ENCODE measurements around the gene GLI3. TPM values are rescaled to one million over a fixed set of nuclear protein-coding genes. Genes with fewer than 3 reads are reported as not detected.

Gene GLI3
- total RNA-seq, 1 donor from 2014 or later: 9.0 TPM

GRCh38 chr7:42221304-42221703 lies 15.7 kb downstream of the GLI3 start:
- peaks cover 3% of the 10 kb centered on the region for H3K9me3 Mint-ChIP-seq (ENCODE audit: low read depth)
- TF ChIP-seq, protein P1, sequence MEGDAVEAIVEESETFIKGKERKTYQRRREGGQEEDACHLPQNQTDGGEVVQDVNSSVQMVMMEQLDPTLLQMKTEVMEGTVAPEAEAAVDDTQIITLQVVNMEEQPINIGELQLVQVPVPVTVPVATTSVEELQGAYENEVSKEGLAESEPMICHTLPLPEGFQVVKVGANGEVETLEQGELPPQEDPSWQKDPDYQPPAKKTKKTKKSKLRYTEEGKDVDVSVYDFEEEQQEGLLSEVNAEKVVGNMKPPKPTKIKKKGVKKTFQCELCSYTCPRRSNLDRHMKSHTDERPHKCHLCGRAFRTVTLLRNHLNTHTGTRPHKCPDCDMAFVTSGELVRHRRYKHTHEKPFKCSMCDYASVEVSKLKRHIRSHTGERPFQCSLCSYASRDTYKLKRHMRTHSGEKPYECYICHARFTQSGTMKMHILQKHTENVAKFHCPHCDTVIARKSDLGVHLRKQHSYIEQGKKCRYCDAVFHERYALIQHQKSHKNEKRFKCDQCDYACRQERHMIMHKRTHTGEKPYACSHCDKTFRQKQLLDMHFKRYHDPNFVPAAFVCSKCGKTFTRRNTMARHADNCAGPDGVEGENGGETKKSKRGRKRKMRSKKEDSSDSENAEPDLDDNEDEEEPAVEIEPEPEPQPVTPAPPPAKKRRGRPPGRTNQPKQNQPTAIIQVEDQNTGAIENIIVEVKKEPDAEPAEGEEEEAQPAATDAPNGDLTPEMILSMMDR (IDR thresholded peaks at IDR 0.05; ENCODE audit: unreplicated experiment): no peak

GRCh38 chr7:42219447-42219846 lies 17.6 kb downstream of the GLI3 start:
- Mint-ChIP-seq H3K36me3 (ENCODE audit: insufficient read depth) (no peaks in the 10 kb centered on the region), H3K27me3 (peaks cover 48% of the 10 kb centered on the region), H3K9me3 (ENCODE audit: low read depth) (no peaks in the 10 kb centered on the region), H3K27ac (no peak overlapping the region), H3K4me3 (ENCODE audit: low read depth) (no peak overlapping the region), H3K4me1 (ENCODE audit: low read depth) (peaks cover 6% of the 10 kb centered on the region)
- no peak for DNase-seq (ENCODE audit: low spot score, unreplicated experiment)
- TF ChIP-seq, protein P1 (IDR thresholded peaks at IDR 0.05; ENCODE audit: unreplicated experiment): no peak

More at GRCh38 chr7:42221304-42221703, 15.7 kb downstream of the GLI3 start:
- Mint-ChIP-seq H3K36me3 (ENCODE audit: insufficient read depth) (no peaks in the 10 kb centered on the region), H3K27ac (no peak overlapping the region), H3K4me1 (ENCODE audit: low read depth) (peaks cover 6% of the 10 kb centered on the region), H3K4me3 (ENCODE audit: low read depth) (no peak overlapping the region), H3K27me3 (peaks cover 56% of the 10 kb centered on the region)
- DNase-seq (ENCODE audit: low spot score, unreplicated experiment): no peak

DNA sequence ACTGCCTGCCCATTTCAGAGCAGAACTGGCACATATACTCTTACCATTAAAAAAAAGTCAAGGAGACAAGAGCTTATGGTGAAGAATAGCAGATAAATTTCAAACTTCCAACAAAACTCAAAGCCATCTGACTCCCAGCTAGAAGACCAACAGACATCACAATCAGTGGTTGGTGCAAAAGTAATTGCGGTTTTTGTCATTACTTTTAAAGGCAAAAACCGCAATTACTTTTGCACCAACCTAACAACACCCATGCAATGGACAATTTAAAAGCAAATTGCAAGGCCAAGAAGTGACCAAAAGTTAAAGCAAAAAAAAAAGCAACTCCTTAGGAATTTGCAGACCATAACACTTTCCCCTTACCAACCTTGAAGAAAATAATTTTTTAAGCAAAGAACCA lies 18.8 kb downstream of the GLI3 start:
- TF ChIP-seq, protein P1 (IDR thresholded peaks at IDR 0.05; ENCODE audit: unreplicated experiment): no peak
- Mint-ChIP-seq H3K36me3 (ENCODE audit: insufficient read depth) (no peaks in the 10 kb centered on the region), H3K4me1 (ENCODE audit: low read depth) (peaks cover 6% of the 10 kb centered on the region), H3K27me3 (peaks cover 47% of the 10 kb centered on the region), H3K4me3 (ENCODE audit: low read depth) (no peak overlapping the region), H3K9me3 (ENCODE audit: low read depth) (no peaks in the 10 kb centered on the region), H3K27ac (no peak overlapping the region)
- DNase-seq (ENCODE audit: low spot score, unreplicated experiment): no peak

DNA sequence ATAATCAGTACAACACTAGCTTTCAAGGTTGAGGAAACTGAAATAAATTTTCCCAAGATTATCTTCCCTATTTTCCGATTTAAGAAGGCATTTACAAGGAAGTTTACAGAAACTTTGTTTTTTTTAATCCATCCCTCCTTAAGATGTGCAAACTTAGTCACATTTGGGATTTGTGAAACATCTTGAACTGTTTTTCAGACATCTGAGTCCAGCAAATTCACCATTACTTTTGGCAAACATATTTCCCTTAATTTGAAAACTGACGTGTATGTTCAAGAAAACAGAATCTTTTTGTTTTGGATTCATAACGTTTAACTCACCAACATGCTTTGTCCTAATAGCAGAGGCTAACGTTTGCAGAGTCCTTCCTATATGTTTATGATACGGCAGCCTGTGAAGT lies 19.5 kb downstream of the GLI3 start:
- Mint-ChIP-seq H3K27ac (no peak overlapping the region), H3K36me3 (ENCODE audit: insufficient read depth) (no peaks in the 10 kb centered on the region), H3K9me3 (ENCODE audit: low read depth) (no peaks in the 10 kb centered on the region), H3K4me3 (ENCODE audit: low read depth) (no peak overlapping the region), H3K4me1 (ENCODE audit: low read depth) (peaks cover 4% of the 10 kb centered on the region), H3K27me3 (peaks cover 44% of the 10 kb centered on the region)
- TF ChIP-seq, protein P1 (IDR thresholded peaks at IDR 0.05; ENCODE audit: unreplicated experiment): no peak
- DNase-seq (ENCODE audit: low spot score, unreplicated experiment): no peak

GRCh38 chr7:42217053-42217452 lies 20.0 kb downstream of the GLI3 start:
- H3K4me3 Mint-ChIP-seq (ENCODE audit: low read depth): no peak overlapping the region
- no peak overlapping the region for H3K27ac Mint-ChIP-seq
- H3K9me3 Mint-ChIP-seq (ENCODE audit: low read depth): no peaks in the 10 kb centered on the region
- peaks cover 4% of the 10 kb centered on the region for H3K4me1 Mint-ChIP-seq (ENCODE audit: low read depth)
- peaks cover 44% of the 10 kb centered on the region for H3K27me3 Mint-ChIP-seq
- H3K36me3 Mint-ChIP-seq (ENCODE audit: insufficient read depth): no peaks in the 10 kb centered on the region
- TF ChIP-seq, protein P1 (IDR thresholded peaks at IDR 0.05; ENCODE audit: unreplicated experiment): no peak
- DNase-seq (ENCODE audit: low spot score, unreplicated experiment): no peak
